Neural progenitor cell (in vitro differentiated cells): ENCODE measurements around the gene JAZF1. TPM values are rescaled to one million over a fixed set of nuclear protein-coding genes. Genes with fewer than 3 reads are reported as not detected.

Source experiments
- DNase-seq: peaks from one replicate; pipeline ENCODE4 v3.0.0-alpha.2; 2016; ENCODE audit warnings: low spot score
- H2AFZ ChIP-seq: fragments of 200-600 bp; sonication (generic); replicated peaks from 2 replicates; pipeline ENCODE4 v1.6.1; 2016; ENCODE audit warnings: antibody characterized with exemption
- H3F3A ChIP-seq: fragments of 200-600 bp; sonication (generic); 2 replicates; pipeline ENCODE4 v1.6.1; 2016; ENCODE audit warnings: antibody characterized with exemption, low read depth
- H3K27ac ChIP-seq: fragments of 200-600 bp; sonication (generic); 2 replicates; pipeline ENCODE4 v1.5.1; 2016; ENCODE audit warnings: mild to moderate bottlenecking
- H3K27me3 ChIP-seq: fragments of 200-600 bp; sonication (generic); 2 replicates; pipeline ENCODE4 v1.6.1; 2016; ENCODE audit warnings: mild to moderate bottlenecking, moderate library complexity
- H3K36me3 ChIP-seq: fragments of 200-600 bp; sonication (generic); 2 replicates; pipeline ENCODE4 v1.5.1; 2016
- H3K4me1 ChIP-seq: fragments of 200-600 bp; sonication (generic); 2 replicates; pipeline ENCODE4 v1.6.1; 2016; ENCODE audit warnings: mixed run types
- H3K4me2 ChIP-seq: fragments of 200-600 bp; sonication (generic); 2 replicates; pipeline ENCODE4 v1.6.1; 2016
- H3K4me3 ChIP-seq: fragments of 200-600 bp; sonication (generic); 2 replicates; pipeline ENCODE4 v1.5.1; 2016
- H3K79me2 ChIP-seq: fragments of 200-600 bp; sonication (generic); 2 replicates; pipeline ENCODE4 v1.6.1; 2016; ENCODE audit warnings: low read depth
- H3K9ac ChIP-seq: fragments of 200-600 bp; sonication (generic); 2 replicates; pipeline ENCODE4 v1.6.1; 2016
- H3K9me3 ChIP-seq: fragments of 200-600 bp; sonication (generic); 2 replicates; pipeline ENCODE4 v1.5.1; 2016; ENCODE audit warnings: low read depth
- H4K20me1 ChIP-seq: fragments of 200-600 bp; sonication (generic); 2 replicates; pipeline ENCODE4 v1.6.1; 2016; ENCODE audit warnings: low read depth
- H3K27ac Mint-ChIP-seq: 3 replicates; pipeline ENCODE4 v1.8.0; 2021; ENCODE audit warnings: mixed read lengths
- H3K27me3 Mint-ChIP-seq: 2 replicates; pipeline ENCODE4 v1.8.0; 2022; ENCODE audit warnings: low read depth, mild to moderate bottlenecking, inconsistent platforms, moderate library complexity, mixed read lengths; ENCODE audit not compliant: insufficient read depth
- H3K36me3 Mint-ChIP-seq: 3 replicates; pipeline ENCODE4 v1.8.0; 2021; ENCODE audit warnings: mixed read lengths
- H3K4me1 Mint-ChIP-seq: 3 replicates; pipeline ENCODE4 v1.8.0; 2021; ENCODE audit warnings: mixed read lengths
- H3K4me3 Mint-ChIP-seq: 3 replicates; pipeline ENCODE4 v1.8.0; 2021; ENCODE audit warnings: mild to moderate bottlenecking, moderate library complexity, mixed read lengths
- H3K9me3 Mint-ChIP-seq: 3 replicates; pipeline ENCODE4 v1.8.0; 2020; ENCODE audit warnings: mixed read lengths
- CTCF ChIP-seq: fragments of 200-600 bp; sonication (generic); IDR thresholded peaks from 2 replicates; pipeline ENCODE4 v1.5.1; 2017; ENCODE audit warnings: antibody characterized with exemption, mild to moderate bottlenecking
- EZH2 ChIP-seq: fragments of 200-600 bp; sonication (generic); IDR thresholded peaks from 2 replicates; pipeline ENCODE4 v1.6.1; 2017; ENCODE audit warnings: antibody characterized with exemption, mild to moderate bottlenecking, moderate library complexity
- EZH2phosphoT487 ChIP-seq: fragments of 200-600 bp; sonication (generic); IDR thresholded peaks from 2 replicates; pipeline ENCODE4 v1.6.1; 2017; ENCODE audit warnings: antibody characterized with exemption
- total RNA-seq: library from RNA; depleted of rRNA; stranded (reverse); fragments of >200 nt; gene quantifications from 2 replicates; pipeline ENCODE4 v1.2.3, GENCODE V29; 2015; ENCODE audit warnings: low replicate concordance

The JAZF1 gene
- total RNA-seq, 1 donor from 2014 or later = 3.1 TPM

- H2AFZ ChIP-seq = no peak overlapping the region
- H3K36me3 ChIP-seq = no peaks in the 10 kb centered on the region
- H3K27me3 ChIP-seq = no peaks in the 10 kb centered on the region
- H3K4me3 ChIP-seq = no peak overlapping the region
- no peaks in the 10 kb centered on the region for H3K79me2 ChIP-seq
- Mint-ChIP-seq H3K27ac (no peak overlapping the region), H3K36me3 (no peaks in the 10 kb centered on the region), H3K27me3 (peaks cover 2% of the 10 kb centered on the region), H3K4me1 (no peaks in the 10 kb centered on the region), H3K4me3 (no peak overlapping the region), H3K9me3 (no peaks in the 10 kb centered on the region)
- no peak overlapping the region for H3K4me2 ChIP-seq
- H3K27ac ChIP-seq = no peak overlapping the region
- no peaks in the 10 kb centered on the region for H3K4me1 ChIP-seq
- no peaks in the 10 kb centered on the region for H4K20me1 ChIP-seq
- no peak for DNase-seq
- H3K9me3 ChIP-seq = no peaks in the 10 kb centered on the region
- no peaks in the 10 kb centered on the region for H3F3A ChIP-seq
- H3K9ac ChIP-seq = no peak overlapping the region
- TF ChIP-seq EZH2phosphoT487 (no peak), CTCF (no peak), EZH2 (no peak)
These were observed 138.9 kb downstream of the JAZF1 start for GRCh38 chr7:28041508-28042314.

GRCh38 chr7:28038175-28038797, 142.3 kb downstream of the JAZF1 start:
- H3K27ac ChIP-seq = no peak overlapping the region
- H3K4me1 ChIP-seq = peaks cover 14% of the 10 kb centered on the region
- no peaks in the 10 kb centered on the region for H3K36me3 ChIP-seq
- Mint-ChIP-seq H3K4me3 (no peak overlapping the region), H3K27me3 (peaks cover under 1% of the 10 kb centered on the region), H3K4me1 (no peaks in the 10 kb centered on the region), H3K9me3 (no peaks in the 10 kb centered on the region), H3K36me3 (no peaks in the 10 kb centered on the region), H3K27ac (no peak overlapping the region)
- TF ChIP-seq EZH2phosphoT487 (no peak), CTCF (no peak), EZH2 (no peak)
- no peaks in the 10 kb centered on the region for H4K20me1 ChIP-seq
- H3F3A ChIP-seq = peaks cover 4% of the 10 kb centered on the region
- H3K27me3 ChIP-seq = no peaks in the 10 kb centered on the region
- H2AFZ ChIP-seq = no peak overlapping the region
- no peak overlapping the region for H3K4me3 ChIP-seq
- no peak for DNase-seq
- no peaks in the 10 kb centered on the region for H3K9me3 ChIP-seq
- H3K79me2 ChIP-seq = no peaks in the 10 kb centered on the region
- H3K4me2 ChIP-seq = no peak overlapping the region
- no peak overlapping the region for H3K9ac ChIP-seq

GRCh38 chr7:28037220-28038010, 143.2 kb downstream of the JAZF1 start:
- no peaks in the 10 kb centered on the region for H3K36me3 Mint-ChIP-seq

More at GRCh38 chr7:28037220-28038010, 143.2 kb downstream of the JAZF1 start:
- no peaks in the 10 kb centered on the region for H3K9me3 Mint-ChIP-seq
- Histone ChIP-seq H3K4me1 (peaks cover 14% of the 10 kb centered on the region), H3K9ac (no peak overlapping the region), H3K4me2 (no peak overlapping the region), H3F3A (peaks cover 4% of the 10 kb centered on the region), H3K4me3 (no peak overlapping the region), H3K36me3 (no peaks in the 10 kb centered on the region), H3K27ac (no peak overlapping the region), H2AFZ (no peak overlapping the region), H4K20me1 (no peaks in the 10 kb centered on the region), H3K27me3 (no peaks in the 10 kb centered on the region), H3K79me2 (no peaks in the 10 kb centered on the region), H3K9me3 (no peaks in the 10 kb centered on the region)
- no peaks in the 10 kb centered on the region for H3K4me1 Mint-ChIP-seq
- no peaks in the 10 kb centered on the region for H3K27me3 Mint-ChIP-seq
- no peak for TF ChIP-seq EZH2phosphoT487
- TF ChIP-seq EZH2 = no peak
- no peak for TF ChIP-seq CTCF
- H3K27ac Mint-ChIP-seq = no peak overlapping the region
- no peak overlapping the region for H3K4me3 Mint-ChIP-seq
- DNase-seq = no peak
